Endothelial cell of umbilical vein (primary cell): ENCODE data around the gene TRAIP. TPM values are rescaled to one million over a fixed set of nuclear protein-coding genes. Genes with fewer than 3 reads are reported as not detected.

ENCODE experiments used
- BruUV-seq: library from RNA; stranded (reverse); fragments of 400-500 nt; replicated peaks from 2 replicates; lab custom pipeline; 2021; lab: Mats Ljungman, UMichigan
- CTCF ChIA-PET: fragments of 300-600, 350-600 bp; sonication (Branson Sonifier 250); formaldehyde crosslinking; loops from one replicate; lab custom pipeline; 2021; ENCODE audit warnings: antibody characterized with exemption, inconsistent platforms; lab: Charles Lee
- POLR2A ChIA-PET: fragments of 300-600, 350-600 bp; sonication (Branson Sonifier 250); formaldehyde crosslinking; loops from one replicate; lab custom pipeline; 2021; ENCODE audit warnings: antibody characterized with exemption, inconsistent platforms; lab: Charles Lee
- DNase-seq: peaks from one replicate; pipeline ENCODE4 v3.0.0-alpha.2; 2011; ENCODE audit warnings: low read depth, low spot score
- FAIRE-seq: peaks from 2 replicates; lab custom pipeline; 2011; peaks lifted over from hg19 to GRCh38; lab: Jason Lieb, UNC
- H2AFZ ChIP-seq: 2 replicates; pipeline ENCODE4 v1.6.0; 2012; ENCODE audit warnings: low read depth, low read length, control low read depth, inconsistent platforms
- H3K27ac ChIP-seq: 2 replicates; pipeline ENCODE4 v1.5.1; 2011; ENCODE audit warnings: low read depth, mild to moderate bottlenecking, control low read depth, low read length, moderate library complexity; ENCODE audit not compliant: insufficient read depth
- H3K27me3 ChIP-seq, 2 experiments: 2 replicates each; pipeline versions ENCODE4 v1.6.0 to v1.6.1; 2011; ENCODE audit warnings: low read length in 2 of 2, mixed read lengths in 1 of 2; ENCODE audit not compliant: control insufficient read depth in 2 of 2, insufficient read depth in 2 of 2
- H3K36me3 ChIP-seq, 2 experiments: 2 replicates in 1 of 2; 3 replicates in 1 of 2; pipeline ENCODE4 v1.5.1; 2011; ENCODE audit warnings: low read length in 2 of 2, mild to moderate bottlenecking in 1 of 2, moderate library complexity in 1 of 2; ENCODE audit not compliant: control insufficient read depth in 2 of 2, insufficient read depth in 2 of 2; ENCODE audit errors: extremely low read depth in 1 of 2
- H3K4me1 ChIP-seq: 3 replicates; pipeline ENCODE4 v1.5.1; 2011; ENCODE audit warnings: mild to moderate bottlenecking, low read length; ENCODE audit not compliant: control insufficient read depth, insufficient read depth; ENCODE audit errors: extremely low read depth
- H3K4me2 ChIP-seq: 2 replicates; pipeline ENCODE4 v1.6.1; 2011; ENCODE audit warnings: low read length, control low read depth, mixed read lengths; ENCODE audit not compliant: insufficient read depth
- H3K4me3 ChIP-seq, 3 experiments: fragments of 200-600 bp in 1 of 3; sonication (generic), shearing (Covaris generic) in 1 of 3; replicated peaks in 1 of 3; 2 replicates each; pipeline ENCODE4 v1.5.1; 2011 to 2016; ENCODE audit warnings: control low read depth in 3 of 3, low read length in 3 of 3, mild to moderate bottlenecking in 2 of 3, inconsistent platforms in 1 of 3, low read depth in 1 of 3, moderate library complexity in 1 of 3; ENCODE audit not compliant: insufficient read depth in 1 of 3
- H3K79me2 ChIP-seq: 2 replicates; pipeline ENCODE4 v1.6.0; 2012; ENCODE audit warnings: low read length, inconsistent platforms; ENCODE audit not compliant: control insufficient read depth, insufficient read depth
- H3K9ac ChIP-seq: replicated peaks from 2 replicates; pipeline ENCODE3; 2011; ENCODE audit warnings: low read length, control low read depth; ENCODE audit not compliant: insufficient read depth; ENCODE audit errors: extremely low read depth
- H3K9me1 ChIP-seq: replicated peaks from 3 replicates; pipeline ENCODE4 v1.6.0; 2011; ENCODE audit warnings: mild to moderate bottlenecking, low read length; ENCODE audit not compliant: control insufficient read depth, insufficient read depth; ENCODE audit errors: extremely low read depth
- H3K9me3 ChIP-seq: replicated peaks from 2 replicates; pipeline ENCODE4 v1.5.1; 2012; ENCODE audit warnings: low read length, inconsistent platforms; ENCODE audit not compliant: control insufficient read depth, insufficient read depth
- H4K20me1 ChIP-seq: replicated peaks from 2 replicates; pipeline ENCODE3; 2011; ENCODE audit warnings: mild to moderate bottlenecking, low read length; ENCODE audit not compliant: control insufficient read depth, insufficient read depth; ENCODE audit errors: extremely low read depth
- FOS ChIP-seq: IDR thresholded peaks from 2 replicates; pipeline ENCODE4 v1.6.1; 2011; ENCODE audit warnings: mild to moderate bottlenecking, low read length, moderate library complexity, borderline replicate concordance; ENCODE audit not compliant: insufficient read depth
- JUN ChIP-seq: IDR thresholded peaks from 2 replicates; pipeline ENCODE4 v1.6.1; 2011; ENCODE audit warnings: borderline replicate concordance, low read depth; ENCODE audit not compliant: insufficient read length, insufficient read depth
- MYC ChIP-seq: IDR thresholded peaks from one replicate; pipeline ENCODE4 v1.6.1; 2011; ENCODE audit warnings: mild to moderate bottlenecking, low read depth, low read length
- POLR2A ChIP-seq: IDR thresholded peaks from 2 replicates; pipeline ENCODE4 v1.6.1; 2012; ENCODE audit warnings: low read depth, mild to moderate bottlenecking, control low read depth, low read length
- POLR2AphosphoS5 ChIP-seq: IDR thresholded peaks from 2 replicates; pipeline ENCODE4 v1.6.1; 2012; ENCODE audit warnings: low read depth, mild to moderate bottlenecking, control low read depth, low read length, moderate library complexity; ENCODE audit not compliant: insufficient read depth
- dilution Hi-C: fragments of 300-500 bp; cut with MboI; formaldehyde crosslinking; loops from one replicate; pipeline ENCODE4 v1.15.0; 2019; ENCODE audit warnings: low sequenced_read_pairs; ENCODE audit not compliant: extremely low pct_ligation_motif_present
- intact Hi-C: fragments of 100-400 bp; cut with micrococcal nuclease; formaldehyde crosslinking; loops from one replicate; pipeline ENCODE4 v1.10.0; 2022
- polyA plus RNA-seq, 4 experiments: library from polyadenylated mRNA; depleted of rRNA in 3 of 4; stranded (reverse) in 3 of 4; unstranded in 1 of 4; fragments of >200 nt; gene quantifications; 2 replicates each; pipeline versions ENCODE4 v1.2.1 to v1.2.3, GENCODE V29; 2011 to 2012; ENCODE audit warnings: missing spikeins in 1 of 4
- total RNA-seq: library from RNA; stranded (reverse); gene quantifications from 2 replicates; pipeline ENCODE4 v1.2.3, GENCODE V29; 2021
- TF ChIP-seq, protein P1 (sequence below), 2 donors: IDR thresholded peaks; 1 replicate in 1 of 2; 2 replicates in 1 of 2; pipeline ENCODE4 v1.5.1; 2011; ENCODE audit warnings: low read length in 2 of 2, mild to moderate bottlenecking in 2 of 2, moderate library complexity in 2 of 2, control low read depth in 1 of 2, inconsistent platforms in 1 of 2, low read depth in 1 of 2; ENCODE audit not compliant: insufficient read depth in 1 of 2; ENCODE audit errors: extremely low read depth in 1 of 2
- TF ChIP-seq, protein P2 (sequence below): IDR thresholded peaks from 2 replicates; pipeline ENCODE4 v1.6.1; 2011; ENCODE audit not compliant: insufficient read depth, insufficient read length

TRAIP gene
- total and polyA plus RNA-seq, 2 donors (not counting 3 experiments of a cell fraction or from before 2014, with no cell fraction given) = 9.5 to 13.4 TPM

- H3K9me3 ChIP-seq = no peaks in the 10 kb centered on the region
- no peak for TF ChIP-seq FOS
- TF ChIP-seq JUN = no peak
- no peak for TF ChIP-seq MYC
- no peak for TF ChIP-seq POLR2AphosphoS5
- TF ChIP-seq, protein P1, sequence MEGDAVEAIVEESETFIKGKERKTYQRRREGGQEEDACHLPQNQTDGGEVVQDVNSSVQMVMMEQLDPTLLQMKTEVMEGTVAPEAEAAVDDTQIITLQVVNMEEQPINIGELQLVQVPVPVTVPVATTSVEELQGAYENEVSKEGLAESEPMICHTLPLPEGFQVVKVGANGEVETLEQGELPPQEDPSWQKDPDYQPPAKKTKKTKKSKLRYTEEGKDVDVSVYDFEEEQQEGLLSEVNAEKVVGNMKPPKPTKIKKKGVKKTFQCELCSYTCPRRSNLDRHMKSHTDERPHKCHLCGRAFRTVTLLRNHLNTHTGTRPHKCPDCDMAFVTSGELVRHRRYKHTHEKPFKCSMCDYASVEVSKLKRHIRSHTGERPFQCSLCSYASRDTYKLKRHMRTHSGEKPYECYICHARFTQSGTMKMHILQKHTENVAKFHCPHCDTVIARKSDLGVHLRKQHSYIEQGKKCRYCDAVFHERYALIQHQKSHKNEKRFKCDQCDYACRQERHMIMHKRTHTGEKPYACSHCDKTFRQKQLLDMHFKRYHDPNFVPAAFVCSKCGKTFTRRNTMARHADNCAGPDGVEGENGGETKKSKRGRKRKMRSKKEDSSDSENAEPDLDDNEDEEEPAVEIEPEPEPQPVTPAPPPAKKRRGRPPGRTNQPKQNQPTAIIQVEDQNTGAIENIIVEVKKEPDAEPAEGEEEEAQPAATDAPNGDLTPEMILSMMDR (IDR thresholded peaks at IDR 0.05; ENCODE audit: extremely low read depth in 1 of 2, insufficient read depth in 1 of 2, low read depth in 1 of 2, low read length in 2 of 2) = no peak
- TF ChIP-seq POLR2A = no peak
- TF ChIP-seq, protein P2, sequence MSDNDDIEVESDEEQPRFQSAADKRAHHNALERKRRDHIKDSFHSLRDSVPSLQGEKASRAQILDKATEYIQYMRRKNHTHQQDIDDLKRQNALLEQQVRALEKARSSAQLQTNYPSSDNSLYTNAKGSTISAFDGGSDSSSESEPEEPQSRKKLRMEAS = no peak
- no TSS peak for BruUV-seq
- H4K20me1 ChIP-seq = no peaks in the 10 kb centered on the region
- FAIRE-seq = no peak
- H3K4me1 ChIP-seq = peaks cover 9% of the 10 kb centered on the region
- dilution Hi-C loops (no loop called here), intact Hi-C loops (no loop called here)
- no peak overlapping the region for H3K4me3 ChIP-seq
- no peak overlapping the region for H3K9ac ChIP-seq
- no peaks in the 10 kb centered on the region for H3K9me1 ChIP-seq
- no peak overlapping the region for H3K27ac ChIP-seq
- H3K36me3 ChIP-seq = no peaks in the 10 kb centered on the region
- CTCF ChIA-PET = interaction anchor here (1.2 kb wide), 1 partner anchor 48 kb away, joined by 6 read pairs; no protein-coding TSS in a partner anchor
- H2AFZ ChIP-seq = no peak overlapping the region
- peaks cover 3% of the 10 kb centered on the region for H3K79me2 ChIP-seq
- no peak overlapping the region for H3K4me2 ChIP-seq
- POLR2A ChIA-PET = no interaction called here
- DNase-seq = no peak
- H3K27me3 ChIP-seq = no peaks in the 10 kb centered on the region
These were observed 65.5 kb downstream of the TRAIP start for GRCh38 chr3:49790626-49791411.
